H1 (cell line): ENCODE measurements around the gene PRG3. TPM values are rescaled to one million over a fixed set of nuclear protein-coding genes. Genes with fewer than 3 reads are reported as not detected.

ENCODE experiments used
- CTCF ChIA-PET: fragments of 300-600 bp; sonication (Branson Sonifier 250); formaldehyde crosslinking; loops from one replicate; lab custom pipeline; 2021; ENCODE audit not compliant: partially characterized antibody; lab: Charles Lee
- POLR2A ChIA-PET: fragments of 300-600 bp; sonication (Branson Sonifier 250); formaldehyde crosslinking; loops from one replicate; lab custom pipeline; 2021; ENCODE audit warnings: inconsistent platforms; ENCODE audit not compliant: partially characterized antibody; lab: Charles Lee
- DNase-seq, 2 experiments: peaks; one replicate each; pipeline versions ENCODE4 v3.0.0 to v3.0.0-alpha.2; 2010 to 2022; ENCODE audit warnings: low spot score in 2 of 2, low read depth in 1 of 2, mixed read lengths in 1 of 2
- FAIRE-seq: peaks from 2 replicates; lab custom pipeline; 2011; peaks lifted over from hg19 to GRCh38; lab: Jason Lieb, UNC
- H2AFZ ChIP-seq: 2 replicates; pipeline ENCODE4 v1.8.1; 2012; ENCODE audit warnings: low read length, inconsistent platforms
- H2AK5ac ChIP-seq: 2 replicates; pipeline ENCODE4 v1.6.1; 2013; ENCODE audit warnings: low read depth, low read length
- H2BK120ac ChIP-seq: replicated peaks from 2 replicates; pipeline ENCODE3; 2013; ENCODE audit warnings: low read depth, low read length, inconsistent platforms
- H2BK12ac ChIP-seq: 2 replicates; pipeline ENCODE4 v1.6.1; 2013; ENCODE audit warnings: low read depth, low read length
- H2BK15ac ChIP-seq: 2 replicates; pipeline ENCODE4 v1.6.1; 2013; ENCODE audit warnings: low read length
- H2BK20ac ChIP-seq: 2 replicates; pipeline ENCODE4 v1.6.1; 2013; ENCODE audit warnings: low read length
- H2BK5ac ChIP-seq: 2 replicates; pipeline ENCODE4 v1.6.1; 2013; ENCODE audit warnings: low read depth, low read length
- H3K14ac ChIP-seq: 2 replicates; pipeline ENCODE4 v1.6.1; 2013; ENCODE audit warnings: inconsistent platforms; ENCODE audit not compliant: insufficient read length
- H3K18ac ChIP-seq: 2 replicates; pipeline ENCODE4 v1.6.1; 2013; ENCODE audit warnings: low read length; ENCODE audit errors: extremely low read depth
- H3K23ac ChIP-seq: 2 replicates; pipeline ENCODE4 v1.6.1; 2013; ENCODE audit warnings: inconsistent platforms; ENCODE audit not compliant: insufficient read length
- H3K23me2 ChIP-seq: 2 replicates; pipeline ENCODE4 v1.6.1; 2013; ENCODE audit warnings: low read depth, low read length
- H3K27ac ChIP-seq: 2 replicates; pipeline ENCODE4 v1.6.1; 2011; ENCODE audit warnings: low read depth, low read length, inconsistent platforms
- H3K27me3 ChIP-seq, 4 experiments: replicated peaks in 1 of 4; 1 replicate in 1 of 4; 2 replicates in 3 of 4; pipeline versions ENCODE4 v1.6.1 to v1.8.1; 2011 to 2013; ENCODE audit warnings: low read length in 3 of 4, mild to moderate bottlenecking in 3 of 4, inconsistent platforms in 2 of 4, mixed read lengths in 2 of 4, moderate library complexity in 1 of 4; ENCODE audit not compliant: control insufficient read depth in 3 of 4, insufficient read depth in 3 of 4; ENCODE audit errors: extremely low read depth in 1 of 4
- H3K36me3 ChIP-seq, 4 experiments: 2 replicates each; pipeline versions ENCODE4 v1.6.1 to v1.8.1; 2011 to 2013; ENCODE audit warnings: mild to moderate bottlenecking in 4 of 4, low read length in 3 of 4, moderate library complexity in 2 of 4, control low read depth in 1 of 4, inconsistent platforms in 1 of 4; ENCODE audit not compliant: insufficient read depth in 4 of 4, control insufficient read depth in 2 of 4
- H3K4ac ChIP-seq: replicated peaks from 2 replicates; pipeline ENCODE3; 2013; ENCODE audit warnings: low read length, low read depth, mixed read lengths, inconsistent platforms; ENCODE audit not compliant: insufficient read length
- H3K4me1 ChIP-seq, 4 experiments: replicated peaks in 1 of 4; 1 replicate in 1 of 4; 2 replicates in 3 of 4; pipeline versions ENCODE4 v1.6.1 to v1.8.1; 2011 to 2013; ENCODE audit warnings: low read length in 3 of 4, inconsistent platforms in 2 of 4, mixed read lengths in 1 of 4; ENCODE audit not compliant: insufficient read depth in 4 of 4, control insufficient read depth in 3 of 4
- H3K4me2 ChIP-seq, 2 experiments: 2 replicates each; pipeline versions ENCODE4 v1.6.1 to v1.8.1; 2011 to 2013; ENCODE audit warnings: low read depth in 2 of 2, low read length in 2 of 2, control low read depth in 1 of 2, inconsistent platforms in 1 of 2, mild to moderate bottlenecking in 1 of 2; ENCODE audit not compliant: insufficient read depth in 1 of 2
- H3K4me3 ChIP-seq, 4 experiments: fragments of 200-600, 300-600 bp in 1 of 4; sonication (generic), shearing (Covaris generic), sonication (Bioruptor Twin) in 1 of 4; 2 replicates each; pipeline versions ENCODE4 v1.5.1 to v1.8.1; 2011 to 2016; ENCODE audit warnings: low read length in 4 of 4, low read depth in 3 of 4, control low read depth in 2 of 4, inconsistent platforms in 2 of 4, mild to moderate bottlenecking in 2 of 4, mixed read lengths in 1 of 4, moderate library complexity in 1 of 4; ENCODE audit not compliant: insufficient read depth in 2 of 4; ENCODE audit errors: extremely low read depth in 1 of 4
- H3K56ac ChIP-seq: replicated peaks from 2 replicates; pipeline ENCODE3; 2013; ENCODE audit warnings: low read depth, mild to moderate bottlenecking, mixed read lengths, low read length, inconsistent platforms; ENCODE audit not compliant: insufficient read length
- H3K79me1 ChIP-seq: 2 replicates; pipeline ENCODE4 v1.6.1; 2013; ENCODE audit warnings: low read depth, low read length, control low read depth
- H3K79me2 ChIP-seq, 2 experiments: 2 replicates each; pipeline versions ENCODE4 v1.6.1 to v1.8.1; 2012 to 2013; ENCODE audit warnings: low read length in 2 of 2, mild to moderate bottlenecking in 2 of 2, inconsistent platforms in 1 of 2; ENCODE audit not compliant: insufficient read depth in 2 of 2, control insufficient read depth in 1 of 2
- H3K9ac ChIP-seq, 4 experiments: replicated peaks in 1 of 4; 1 replicate in 1 of 4; 2 replicates in 3 of 4; pipeline versions ENCODE4 v1.6.1 to v1.8.1; 2011 to 2013; ENCODE audit warnings: low read depth in 3 of 4, low read length in 3 of 4, control low read depth in 2 of 4, mild to moderate bottlenecking in 2 of 4, moderate library complexity in 2 of 4, inconsistent platforms in 1 of 4; ENCODE audit errors: extremely low read depth in 1 of 4
- H3K9me3 ChIP-seq, 2 experiments: 2 replicates each; pipeline versions ENCODE4 v1.6.1 to v1.8.1; 2012 to 2013; ENCODE audit warnings: mild to moderate bottlenecking in 2 of 2, moderate library complexity in 2 of 2, control low read depth in 1 of 2, inconsistent platforms in 1 of 2, low read depth in 1 of 2, low read length in 1 of 2, mixed read lengths in 1 of 2; ENCODE audit not compliant: insufficient read depth in 2 of 2
- H4K20me1 ChIP-seq, 2 experiments: replicated peaks in 1 of 2; 2 replicates each; pipeline versions ENCODE3 to v1.8.1; 2011 to 2013; ENCODE audit warnings: inconsistent platforms in 2 of 2, low read length in 2 of 2, mild to moderate bottlenecking in 1 of 2; ENCODE audit not compliant: insufficient read depth in 2 of 2, control insufficient read depth in 1 of 2
- H4K5ac ChIP-seq: 2 replicates; pipeline ENCODE4 v1.6.1; 2013; ENCODE audit warnings: low read length, low read depth, mixed read lengths, inconsistent platforms; ENCODE audit not compliant: insufficient read length
- H4K8ac ChIP-seq: 2 replicates; pipeline ENCODE4 v1.8.0; 2013; ENCODE audit warnings: mild to moderate bottlenecking, moderate library complexity, low read length, inconsistent platforms; ENCODE audit not compliant: insufficient read depth; ENCODE audit errors: extremely low read depth
- H4K91ac ChIP-seq: replicated peaks from 2 replicates; pipeline ENCODE3; 2013; ENCODE audit warnings: low read length, mixed read lengths, inconsistent platforms; ENCODE audit not compliant: insufficient read length
- CREB1 ChIP-seq: IDR thresholded peaks from 2 replicates; pipeline ENCODE4 v1.6.1; 2012; ENCODE audit warnings: inconsistent platforms
- FOSL1 ChIP-seq: IDR thresholded peaks from 2 replicates; pipeline ENCODE4 v1.6.1; 2011; ENCODE audit warnings: mild to moderate bottlenecking, low read depth, low read length, moderate library complexity; ENCODE audit not compliant: insufficient read depth
- MAFK ChIP-seq: IDR thresholded peaks from 2 replicates; pipeline ENCODE4 v1.6.1; 2012; ENCODE audit warnings: low read depth, mild to moderate bottlenecking, improper control_type of control experiment, low read length
- NANOG ChIP-seq: IDR thresholded peaks from 2 replicates; pipeline ENCODE4 v1.6.1; 2011; ENCODE audit warnings: low read length, low read depth, mild to moderate bottlenecking, inconsistent platforms; ENCODE audit not compliant: insufficient read depth, poor library complexity, severe bottlenecking
- PHF8 ChIP-seq: fragments of 200-600 bp; sonication (generic); conservative IDR thresholded peaks from 2 replicates; pipeline ENCODE4 v1.7.1; 2012; ENCODE audit warnings: low read depth, mild to moderate bottlenecking, inconsistent platforms, low read length, moderate library complexity
- RNF2 ChIP-seq: fragments of 200-900, 300-1000 bp; sonication (generic); IDR thresholded peaks from 2 replicates; pipeline ENCODE4 v1.7.1; 2016; ENCODE audit warnings: borderline replicate concordance, low read depth, mild to moderate bottlenecking, antibody characterized with exemption, low read length; ENCODE audit not compliant: poor library complexity, severe bottlenecking; ENCODE audit errors: missing control alignments
- SIX5 ChIP-seq: IDR thresholded peaks from 2 replicates; pipeline ENCODE4 v1.6.1; 2011; ENCODE audit warnings: mild to moderate bottlenecking, low read depth, low read length
- TAF1 ChIP-seq: IDR thresholded peaks from 2 replicates; pipeline ENCODE4 v1.6.1; 2011; ENCODE audit warnings: mild to moderate bottlenecking, low read depth, low read length
- polyA plus RNA-seq, 7 experiments: library from polyadenylated mRNA; depleted of rRNA in 3 of 7; stranded (reverse) in 5 of 7; unstranded in 2 of 7; fragments of >200 nt in 5 of 7; fragments of 200-250 nt in 2 of 7; gene quantifications; 1 replicate in 5 of 7; 2 replicates in 1 of 7; 4 replicates in 1 of 7; pipeline versions ENCODE4 v1.2.1 to v1.2.3, GENCODE V29; 2011 to 2013; ENCODE audit warnings: missing spikeins in 2 of 7, mixed read lengths in 2 of 7
- total RNA-seq: library from RNA; stranded (reverse); fragmentation: NEBNext Ultra II Directional; extraction: Animal tissue kit (Norgen Biotek cat#: 25700); gene quantifications from 2 replicates; pipeline ENCODE4 v1.2.1, GENCODE V29; 2021
- TF ChIP-seq, protein P1 (sequence below): IDR thresholded peaks from 2 replicates; pipeline ENCODE4 v1.6.1; 2011; ENCODE audit warnings: low read length, improper control_type of control experiment
- TF ChIP-seq, protein P2 (sequence below): IDR thresholded peaks from 2 replicates; pipeline ENCODE4 v1.6.1; 2012; ENCODE audit warnings: inconsistent platforms
- TF ChIP-seq, protein P3 (sequence below): IDR thresholded peaks from 2 replicates; pipeline ENCODE4 v1.6.1; 2012; ENCODE audit warnings: low read length, inconsistent platforms

The PRG3 gene
- total and polyA plus RNA-seq, 2 of the 8 experiments (the other 6 are each of a cell fraction or from before 2014, with no cell fraction given), result not detected

DNA sequence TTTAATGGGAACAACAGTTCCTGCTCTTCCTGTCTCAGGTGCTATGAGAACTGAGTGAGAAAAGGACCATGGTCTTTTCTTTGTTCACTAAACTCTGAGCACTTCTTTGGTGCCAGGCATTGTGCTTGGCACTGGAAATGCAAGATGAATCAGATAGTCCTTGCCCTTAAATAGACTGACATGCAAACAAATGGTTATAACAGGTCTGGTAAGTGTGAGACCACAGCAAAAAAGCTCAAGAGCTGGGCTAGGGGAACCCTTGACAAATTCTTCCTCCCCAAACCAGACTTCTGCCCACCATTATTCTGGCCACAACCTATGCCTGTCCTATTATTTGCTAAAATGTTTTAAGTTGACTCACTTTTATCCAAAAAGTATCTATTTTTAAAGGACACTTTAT, 40.9 kb upstream of the PRG3 start:
- Histone ChIP-seq H3K4me3 (no peak overlapping the region), H2BK15ac (no peak overlapping the region), H3K56ac (no peak overlapping the region), H3K18ac (no peak overlapping the region), H2BK120ac (no peak overlapping the region), H2BK12ac (no peak overlapping the region), H4K5ac (no peak overlapping the region), H3K9me3 (no peaks in the 10 kb centered on the region), H2BK5ac (no peak overlapping the region), H4K20me1 (no peaks in the 10 kb centered on the region), H3K27ac (no peak overlapping the region), H2AK5ac (no peak overlapping the region), H3K4ac (no peak overlapping the region), H2BK20ac (no peak overlapping the region), H3K36me3 (peaks cover 0 to 33% (median 9%) of the 10 kb centered on the region in 4 experiments; a peak in 3 of 8 replicates), H2AFZ (no peak overlapping the region), H3K9ac (no peak overlapping the region), H3K79me1 (peaks cover 4% of the 10 kb centered on the region; the same call in 1 of the 2 replicates), H3K4me2 (no peak overlapping the region), H3K14ac (no peak overlapping the region), H4K8ac (no peak overlapping the region), H3K27me3 (peaks cover 0 to 4% (median 2%) of the 10 kb centered on the region in 4 experiments; a peak in 5 of 7 replicates), H3K4me1 (peaks cover 0 to 16% (median 10%) of the 10 kb centered on the region in 4 experiments; a peak in 6 of 7 replicates), H4K91ac (no peak overlapping the region), H3K23me2 (no peaks in the 10 kb centered on the region; the same call in 1 of the 2 replicates), H3K79me2 (no peaks in the 10 kb centered on the region), H3K23ac (no peak overlapping the region)
- ChIA-PET POLR2A (no interaction called here), CTCF (interaction anchor here (0.8 to 1.1 kb wide), 3 partner anchors 9 to 71 kb away, joined by 3 to 4 read pairs (median 3); no protein-coding TSS in a partner anchor)
- no peak for FAIRE-seq
- DNase-seq, result no peak
- TF ChIP-seq SIX5 (no peak), RNF2 (no peak), TAF1 (no peak), CREB1 (no peak), MAFK (no peak), NANOG (no peak), PHF8 (no peak), FOSL1 (no peak)
- TF ChIP-seq, protein P1, sequence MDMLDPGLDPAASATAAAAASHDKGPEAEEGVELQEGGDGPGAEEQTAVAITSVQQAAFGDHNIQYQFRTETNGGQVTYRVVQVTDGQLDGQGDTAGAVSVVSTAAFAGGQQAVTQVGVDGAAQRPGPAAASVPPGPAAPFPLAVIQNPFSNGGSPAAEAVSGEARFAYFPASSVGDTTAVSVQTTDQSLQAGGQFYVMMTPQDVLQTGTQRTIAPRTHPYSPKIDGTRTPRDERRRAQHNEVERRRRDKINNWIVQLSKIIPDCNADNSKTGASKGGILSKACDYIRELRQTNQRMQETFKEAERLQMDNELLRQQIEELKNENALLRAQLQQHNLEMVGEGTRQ, result no peak
- TF ChIP-seq, protein P2, sequence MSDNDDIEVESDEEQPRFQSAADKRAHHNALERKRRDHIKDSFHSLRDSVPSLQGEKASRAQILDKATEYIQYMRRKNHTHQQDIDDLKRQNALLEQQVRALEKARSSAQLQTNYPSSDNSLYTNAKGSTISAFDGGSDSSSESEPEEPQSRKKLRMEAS, result no peak
- TF ChIP-seq, protein P3, sequence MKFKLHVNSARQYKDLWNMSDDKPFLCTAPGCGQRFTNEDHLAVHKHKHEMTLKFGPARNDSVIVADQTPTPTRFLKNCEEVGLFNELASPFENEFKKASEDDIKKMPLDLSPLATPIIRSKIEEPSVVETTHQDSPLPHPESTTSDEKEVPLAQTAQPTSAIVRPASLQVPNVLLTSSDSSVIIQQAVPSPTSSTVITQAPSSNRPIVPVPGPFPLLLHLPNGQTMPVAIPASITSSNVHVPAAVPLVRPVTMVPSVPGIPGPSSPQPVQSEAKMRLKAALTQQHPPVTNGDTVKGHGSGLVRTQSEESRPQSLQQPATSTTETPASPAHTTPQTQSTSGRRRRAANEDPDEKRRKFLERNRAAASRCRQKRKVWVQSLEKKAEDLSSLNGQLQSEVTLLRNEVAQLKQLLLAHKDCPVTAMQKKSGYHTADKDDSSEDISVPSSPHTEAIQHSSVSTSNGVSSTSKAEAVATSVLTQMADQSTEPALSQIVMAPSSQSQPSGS, result no peak
